Limb (tissue), 2 donors: ENCODE results near the gene LIPE.
A peak's percentile ranks its signal among the peaks of the same experiment; 100 is the strongest.
"Not testable (repeated sequence)": the region's sequence is repeated elsewhere in the genome, so short reads cannot be mapped to it uniquely, and the experiment has no call there.

ENCODE experiments used
- DNase-seq, 2 donors: peaks; one replicate each; pipeline ENCODE4 v3.0.0-alpha.2; 2016; ENCODE audit errors: extremely low spot score in 2 of 2

LIPE gene, protein sequence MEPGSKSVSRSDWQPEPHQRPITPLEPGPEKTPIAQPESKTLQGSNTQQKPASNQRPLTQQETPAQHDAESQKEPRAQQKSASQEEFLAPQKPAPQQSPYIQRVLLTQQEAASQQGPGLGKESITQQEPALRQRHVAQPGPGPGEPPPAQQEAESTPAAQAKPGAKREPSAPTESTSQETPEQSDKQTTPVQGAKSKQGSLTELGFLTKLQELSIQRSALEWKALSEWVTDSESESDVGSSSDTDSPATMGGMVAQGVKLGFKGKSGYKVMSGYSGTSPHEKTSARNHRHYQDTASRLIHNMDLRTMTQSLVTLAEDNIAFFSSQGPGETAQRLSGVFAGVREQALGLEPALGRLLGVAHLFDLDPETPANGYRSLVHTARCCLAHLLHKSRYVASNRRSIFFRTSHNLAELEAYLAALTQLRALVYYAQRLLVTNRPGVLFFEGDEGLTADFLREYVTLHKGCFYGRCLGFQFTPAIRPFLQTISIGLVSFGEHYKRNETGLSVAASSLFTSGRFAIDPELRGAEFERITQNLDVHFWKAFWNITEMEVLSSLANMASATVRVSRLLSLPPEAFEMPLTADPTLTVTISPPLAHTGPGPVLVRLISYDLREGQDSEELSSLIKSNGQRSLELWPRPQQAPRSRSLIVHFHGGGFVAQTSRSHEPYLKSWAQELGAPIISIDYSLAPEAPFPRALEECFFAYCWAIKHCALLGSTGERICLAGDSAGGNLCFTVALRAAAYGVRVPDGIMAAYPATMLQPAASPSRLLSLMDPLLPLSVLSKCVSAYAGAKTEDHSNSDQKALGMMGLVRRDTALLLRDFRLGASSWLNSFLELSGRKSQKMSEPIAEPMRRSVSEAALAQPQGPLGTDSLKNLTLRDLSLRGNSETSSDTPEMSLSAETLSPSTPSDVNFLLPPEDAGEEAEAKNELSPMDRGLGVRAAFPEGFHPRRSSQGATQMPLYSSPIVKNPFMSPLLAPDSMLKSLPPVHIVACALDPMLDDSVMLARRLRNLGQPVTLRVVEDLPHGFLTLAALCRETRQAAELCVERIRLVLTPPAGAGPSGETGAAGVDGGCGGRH

DNA sequence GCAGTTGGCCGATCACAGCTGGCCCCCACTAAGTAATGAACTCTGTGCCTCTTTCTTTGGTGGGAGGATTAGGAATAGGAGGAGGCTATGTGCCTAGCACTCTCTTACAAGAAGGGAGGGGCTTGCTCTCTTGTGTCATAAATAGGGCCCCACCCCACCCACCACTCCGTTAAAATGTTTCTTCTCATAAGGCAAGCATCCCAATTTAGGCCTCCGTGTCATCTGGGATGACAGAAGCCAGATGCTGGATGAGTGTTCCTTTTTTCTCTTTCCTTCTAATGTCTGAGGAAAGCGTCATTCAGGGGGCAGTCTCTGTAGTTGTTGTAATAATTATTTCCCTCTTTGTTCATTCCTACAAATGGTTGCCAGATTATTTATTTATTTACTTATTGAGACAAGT lies at the start of gene LIPE:
LIPE (minus strand) TSS at position 76 of the 400 bp plus-strand sequence. CDS start 239 bp downstream, outside the sequence.
- peak in 1 of 2 donors; percentile 15 for DNase-seq

DNA sequence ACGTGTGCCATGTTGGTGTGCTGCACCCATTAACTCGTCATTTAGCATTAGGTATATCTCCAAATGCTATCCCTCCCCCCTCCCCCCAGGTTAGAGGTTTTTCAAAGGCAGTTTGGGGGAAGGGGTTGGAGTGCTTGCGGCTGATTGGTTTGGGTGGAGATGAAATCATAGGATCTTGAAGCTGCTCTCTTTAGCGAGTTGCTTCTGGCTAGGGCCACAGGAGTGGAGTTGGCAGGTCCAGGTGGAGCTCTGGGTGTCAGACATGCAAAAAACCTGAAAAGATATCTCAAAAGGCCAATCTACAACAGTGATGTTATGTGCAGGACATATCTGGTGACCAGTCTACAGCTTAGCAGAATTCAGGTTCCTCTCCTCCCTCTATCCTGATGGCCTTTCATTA lies 48.2 kb upstream of the LIPE start:
- DNase-seq: no peak

DNA sequence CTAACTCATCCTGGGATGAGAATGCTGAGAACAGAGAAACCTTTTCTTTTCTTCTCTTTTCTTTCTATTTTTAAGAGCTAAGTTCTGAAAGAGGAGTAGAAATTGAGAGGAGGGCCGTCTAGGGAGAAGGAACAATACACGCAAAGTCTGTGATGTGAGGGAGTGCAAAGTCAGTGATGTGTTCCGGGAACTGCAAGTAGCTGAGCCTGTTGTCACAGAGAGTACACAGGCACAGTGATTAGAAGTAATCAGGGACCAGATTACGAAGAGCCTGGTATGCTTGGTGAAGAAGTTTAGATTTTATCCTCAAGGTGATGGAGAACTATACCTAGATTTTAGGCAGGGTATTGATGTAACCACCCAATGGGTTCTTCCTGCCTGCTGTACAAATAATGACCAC lies 47.6 kb upstream of the LIPE start:
- DNase-seq: no peak

DNA sequence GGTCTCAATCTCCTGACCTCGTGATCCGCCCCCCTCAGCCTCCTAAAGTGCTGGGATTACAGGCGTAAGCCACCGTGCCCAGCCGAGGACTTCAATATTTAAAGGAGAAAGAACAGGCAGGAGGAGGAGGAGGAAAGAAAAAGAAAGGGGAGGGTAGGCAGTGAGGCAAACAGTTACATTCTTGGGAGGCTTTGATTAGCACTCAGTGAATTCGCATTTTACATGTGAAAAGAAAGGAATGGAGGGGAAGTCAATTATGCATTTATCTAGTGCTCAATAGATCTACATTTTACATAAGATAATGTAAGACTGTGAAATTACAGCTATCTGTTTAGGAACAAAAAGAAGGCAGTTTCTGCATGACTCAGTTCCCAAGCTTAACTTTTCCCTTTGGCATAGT lies 46.5 kb upstream of the LIPE start:
- no peak for DNase-seq

DNA sequence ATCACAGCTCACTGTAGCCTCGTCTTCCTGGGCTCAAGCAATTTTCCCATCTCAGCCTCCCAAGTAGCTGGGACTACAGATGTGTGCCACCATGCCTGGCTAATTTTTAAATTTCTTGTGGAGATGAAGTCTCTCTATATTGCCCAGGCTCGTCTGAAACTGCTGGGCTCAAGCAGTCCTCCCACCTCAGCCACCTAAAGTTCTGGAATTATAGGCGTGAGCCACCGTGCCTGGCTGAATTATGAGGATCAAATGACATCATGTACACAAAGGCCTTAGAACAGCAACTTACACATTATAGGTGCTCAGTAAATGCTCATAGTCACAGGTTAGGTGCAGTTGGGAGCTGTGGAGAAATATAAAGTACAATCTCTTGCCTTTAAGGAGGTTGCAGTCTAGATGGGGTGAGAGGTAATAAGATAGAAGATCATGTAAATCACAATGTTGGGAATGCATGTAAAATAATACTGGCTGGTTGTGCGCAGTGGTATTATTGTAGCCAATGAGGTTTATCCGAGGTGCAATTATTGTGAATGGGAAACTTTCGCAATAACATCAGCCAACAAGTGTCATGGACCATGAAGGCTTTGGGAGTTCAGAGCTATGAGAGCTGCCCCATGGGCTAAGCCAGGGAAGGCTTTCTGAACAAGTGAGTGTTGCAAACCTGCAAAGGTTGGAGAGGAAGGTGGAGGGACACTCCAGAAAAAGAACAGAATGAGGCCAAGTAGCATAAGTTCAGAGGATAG lies 45.4 kb upstream of the LIPE start:
- DNase-seq: no peak

DNA sequence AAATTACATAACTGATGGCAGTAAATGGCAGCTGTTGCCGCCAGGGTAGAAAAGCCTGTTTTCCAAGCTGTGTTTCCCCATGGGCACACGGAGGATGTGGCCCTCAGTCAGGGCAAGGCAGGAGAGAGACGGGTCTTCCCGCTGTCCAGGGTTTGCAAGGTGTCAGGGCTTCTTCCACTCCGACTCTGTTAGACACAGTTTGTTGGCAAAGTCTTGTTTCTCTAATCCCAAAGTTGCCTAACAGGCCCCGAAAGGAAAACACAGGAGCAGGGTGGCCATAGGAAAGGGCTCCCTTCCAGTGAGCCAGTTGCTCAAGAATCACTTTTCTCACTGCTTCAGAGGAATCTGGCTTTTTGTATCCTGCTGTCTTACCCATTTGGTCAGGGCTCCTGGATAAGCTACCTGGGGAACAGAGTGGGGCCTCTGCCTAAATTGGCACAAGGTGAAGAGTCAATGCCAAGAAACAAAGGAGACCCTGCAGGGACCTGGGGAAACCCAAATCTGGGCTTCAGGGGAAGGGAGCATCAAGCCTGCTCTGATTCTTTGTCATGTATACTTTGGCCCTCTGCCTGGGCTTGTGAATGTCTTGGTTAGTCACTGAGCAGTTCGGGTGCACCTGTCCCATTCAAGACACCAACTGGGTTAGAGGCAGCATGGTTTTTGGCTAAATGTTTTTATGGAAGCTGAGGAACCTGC lies 44.5 kb upstream of the LIPE start:
- no peak for DNase-seq

DNA sequence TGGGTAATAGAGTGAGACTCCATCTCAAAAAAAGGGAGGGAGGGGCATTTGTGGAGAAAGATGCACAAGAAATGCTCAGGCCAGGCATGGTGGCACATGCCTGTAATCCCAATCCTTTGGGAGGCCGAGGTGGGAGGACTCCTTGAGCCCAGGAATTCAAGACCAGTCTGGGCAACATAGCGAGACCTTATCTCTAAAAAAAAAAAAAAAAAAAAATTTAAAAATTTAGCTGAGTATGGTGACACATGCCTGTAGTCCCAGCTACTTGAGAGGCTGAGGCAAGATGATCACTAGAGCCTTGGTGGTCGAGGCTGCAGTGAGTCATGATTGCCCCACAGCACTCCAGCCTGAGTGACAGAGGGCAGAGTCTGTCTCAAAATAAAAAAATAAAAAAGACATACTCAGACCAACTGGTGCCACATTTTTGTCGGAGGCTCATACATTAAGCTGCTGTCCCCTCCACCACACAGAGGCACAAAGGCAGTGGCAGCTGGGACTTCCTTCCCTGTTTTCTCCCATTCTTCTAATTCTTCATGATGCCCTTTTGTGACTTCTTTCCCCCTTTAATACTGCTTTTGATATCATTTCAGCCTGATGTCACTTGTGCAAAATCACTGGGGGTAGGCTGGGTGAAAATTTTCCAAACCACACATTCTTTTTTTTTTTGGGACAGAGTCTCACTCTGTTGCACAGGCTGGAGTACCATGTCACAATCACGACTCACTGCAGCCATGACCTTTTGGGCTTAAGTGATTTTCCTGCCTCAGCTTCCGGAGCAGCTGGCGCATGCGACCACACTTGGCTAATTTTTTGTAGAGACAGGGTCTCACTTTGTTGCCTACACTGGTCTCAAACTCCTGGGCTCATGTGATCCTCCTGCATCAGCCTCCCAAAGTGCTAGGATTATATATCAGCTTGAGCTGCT lies 42.4 kb upstream of the LIPE start:
- no peak for DNase-seq

DNA sequence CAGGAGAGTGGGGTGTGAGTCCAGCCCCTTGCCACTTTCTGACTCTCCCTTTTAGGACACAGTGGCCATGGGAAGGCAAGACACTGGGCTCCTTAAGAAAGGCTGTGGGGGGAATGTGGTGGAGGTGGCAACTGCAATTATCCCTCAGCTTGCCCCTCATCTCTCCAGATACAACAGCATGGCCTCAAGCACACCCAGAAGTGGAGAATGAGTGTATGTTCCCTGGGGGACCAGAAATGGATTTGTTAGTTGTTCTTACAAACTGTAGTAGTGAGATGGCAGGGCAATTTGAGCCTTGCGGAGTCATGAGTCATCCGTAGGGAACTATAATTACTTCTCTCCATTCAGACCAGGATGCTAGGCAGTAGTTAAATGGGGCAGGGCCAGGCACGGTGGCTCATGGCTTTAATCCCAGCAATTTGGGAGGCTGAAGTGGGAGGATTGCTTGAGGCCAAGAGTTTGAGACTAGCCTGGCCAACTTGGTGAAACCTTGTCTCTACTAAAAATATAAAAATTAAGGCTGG lies 41.1 kb upstream of the LIPE start:
- DNase-seq: no peak

DNA sequence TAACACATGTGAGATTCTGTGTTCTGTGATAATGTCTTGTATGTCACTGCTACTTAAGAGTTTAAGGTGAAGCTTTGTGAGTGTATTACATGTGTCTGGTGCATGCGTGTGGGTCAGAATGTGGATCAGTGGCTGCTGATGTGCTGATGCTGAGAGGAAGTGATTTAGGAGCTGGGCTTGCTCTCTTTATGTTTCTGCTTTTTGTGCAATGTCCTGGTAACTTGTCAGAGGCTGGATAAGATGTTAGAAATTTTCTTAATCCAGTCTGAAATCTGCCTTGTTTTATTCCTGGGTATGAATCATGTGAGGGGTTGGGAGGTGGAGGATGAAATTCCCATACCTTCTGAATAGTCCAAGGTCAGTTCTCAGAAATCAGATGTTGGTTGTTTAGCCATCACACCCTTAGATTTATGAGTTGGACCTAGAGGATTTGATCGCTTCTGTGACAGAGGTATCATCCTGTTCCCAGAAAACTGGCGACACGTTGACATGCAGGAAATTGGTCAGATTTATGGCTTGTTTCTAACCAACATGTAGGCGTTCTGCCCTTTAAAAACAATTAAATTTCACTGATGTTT lies 40.1 kb upstream of the LIPE start:
- DNase-seq: no peak

DNA sequence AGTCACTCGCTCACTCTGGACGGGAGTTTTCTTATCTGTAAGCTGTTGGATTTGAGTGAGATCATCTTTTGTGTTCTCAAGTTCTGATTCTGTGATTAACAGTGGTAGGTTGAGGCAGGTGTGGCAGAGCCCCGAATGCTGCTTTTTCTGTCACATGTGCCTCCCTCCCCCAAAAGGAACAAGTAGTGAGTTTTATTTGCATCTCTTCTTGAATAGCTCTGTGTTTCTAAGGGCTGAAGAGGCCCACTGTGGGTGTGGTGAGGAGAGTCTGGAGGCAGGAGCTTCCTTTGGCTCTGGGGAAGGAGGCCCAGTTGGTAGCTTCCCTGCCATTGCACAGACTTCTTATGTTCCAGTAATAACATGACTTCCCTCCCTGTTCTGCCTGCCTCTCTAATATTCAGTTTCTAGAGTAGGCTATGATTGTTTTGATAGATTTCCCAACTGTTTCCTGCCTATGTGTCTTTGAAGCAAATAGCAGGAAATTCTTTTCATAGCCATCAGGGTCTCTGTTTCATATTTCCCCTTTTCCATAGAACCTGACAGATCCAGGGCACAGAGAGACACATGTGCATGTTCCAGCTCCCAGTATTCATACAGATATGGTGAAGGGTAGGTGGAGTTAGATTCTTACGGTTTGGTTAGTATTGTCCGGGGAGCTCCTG lies 39.5 kb upstream of the LIPE start:
- DNase-seq: peak in 1 of 2 donors; percentile 23

DNA sequence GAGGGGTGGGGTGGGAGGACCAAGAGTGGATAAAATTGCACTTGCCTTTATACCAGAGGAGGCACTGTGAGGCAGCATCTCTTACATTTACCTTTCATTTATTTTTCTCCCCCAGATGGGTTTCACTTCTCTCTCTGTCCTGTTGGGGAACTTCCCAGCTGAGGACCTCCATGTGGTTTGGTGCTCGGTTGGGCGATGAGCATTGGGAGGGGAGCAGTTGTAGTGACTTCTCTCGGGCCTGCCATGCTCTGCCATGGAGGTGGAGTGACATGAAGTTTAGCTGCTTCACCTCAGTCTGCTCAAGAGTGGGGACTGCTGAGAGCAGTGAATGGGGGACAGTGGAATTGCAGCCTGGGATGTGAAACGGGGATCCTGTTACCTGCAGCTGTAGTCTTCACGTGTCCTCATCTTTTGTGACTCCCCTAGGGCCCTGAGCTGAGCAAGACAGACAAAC lies 38.7 kb upstream of the LIPE start:
- DNase-seq: no peak

DNA sequence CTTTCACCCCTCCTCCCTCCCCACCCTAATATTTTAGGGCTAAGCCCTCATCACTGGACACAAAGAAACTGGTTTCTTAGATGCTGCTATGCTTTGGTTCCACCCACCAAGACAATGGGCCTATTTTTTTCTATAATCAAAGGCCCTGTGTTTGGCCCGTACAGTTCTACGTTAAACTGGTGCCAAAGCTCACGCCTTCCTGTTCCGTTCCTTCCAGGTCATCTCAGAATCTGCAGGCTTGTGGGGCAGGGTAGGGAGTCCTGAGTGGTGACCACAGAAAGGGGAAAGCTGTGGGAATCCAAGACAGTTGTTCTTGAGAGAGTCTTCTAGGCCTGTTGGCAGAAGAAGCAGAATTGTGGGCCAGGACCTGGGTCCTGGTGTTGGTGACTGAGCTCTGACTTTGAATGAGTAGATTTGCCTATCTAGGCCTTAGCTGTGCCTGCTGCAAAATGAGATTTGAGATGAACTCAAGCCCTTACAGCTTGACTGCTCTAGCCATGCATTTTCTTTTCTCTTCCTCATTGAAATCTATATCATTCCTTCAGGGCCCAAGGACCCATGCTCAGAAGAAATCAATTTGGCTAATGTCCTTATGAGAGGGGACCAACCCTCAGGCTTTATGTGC lies 34.6 kb upstream of the LIPE start:
- DNase-seq: no peak

DNA sequence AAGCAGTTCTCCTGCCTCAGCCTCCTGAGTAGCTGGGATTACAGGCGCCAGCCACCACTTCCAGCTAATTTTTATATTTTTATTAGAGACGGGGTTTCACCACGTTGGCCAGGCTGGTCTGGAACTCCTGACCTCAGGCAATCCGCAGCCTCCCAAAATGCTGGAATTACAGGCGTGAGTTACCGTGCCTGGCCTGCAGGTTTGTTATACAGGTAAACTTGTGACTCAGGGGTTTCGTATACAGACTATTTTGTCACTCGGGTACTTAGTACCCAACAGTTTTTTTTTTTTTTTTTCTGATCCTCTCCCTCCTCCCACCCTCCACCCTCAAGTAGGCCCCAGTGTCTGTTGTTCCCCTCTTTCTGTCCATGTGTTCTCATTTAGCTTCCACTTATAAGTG lies 34.0 kb upstream of the LIPE start:
- not testable (repeated sequence) for DNase-seq

DNA sequence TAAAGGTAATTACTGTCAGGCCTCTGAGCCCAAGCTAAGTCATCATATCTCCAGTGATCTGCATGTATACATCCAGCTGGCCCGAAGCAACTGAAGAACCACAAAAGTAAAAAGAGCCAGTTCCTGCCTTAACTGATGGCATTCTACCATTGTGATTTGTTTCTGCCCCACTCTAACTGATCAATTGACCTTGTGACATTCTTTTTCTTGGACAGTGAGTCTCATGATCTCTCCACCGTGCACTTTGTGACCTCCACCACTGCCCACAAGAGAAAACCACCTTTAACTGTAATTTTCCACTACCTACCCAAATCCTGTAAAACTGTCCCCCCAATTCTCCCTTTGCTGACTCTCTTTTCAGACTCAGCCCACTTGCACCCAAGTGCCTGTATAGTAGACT lies 32.7 kb upstream of the LIPE start:
- no peak for DNase-seq

DNA sequence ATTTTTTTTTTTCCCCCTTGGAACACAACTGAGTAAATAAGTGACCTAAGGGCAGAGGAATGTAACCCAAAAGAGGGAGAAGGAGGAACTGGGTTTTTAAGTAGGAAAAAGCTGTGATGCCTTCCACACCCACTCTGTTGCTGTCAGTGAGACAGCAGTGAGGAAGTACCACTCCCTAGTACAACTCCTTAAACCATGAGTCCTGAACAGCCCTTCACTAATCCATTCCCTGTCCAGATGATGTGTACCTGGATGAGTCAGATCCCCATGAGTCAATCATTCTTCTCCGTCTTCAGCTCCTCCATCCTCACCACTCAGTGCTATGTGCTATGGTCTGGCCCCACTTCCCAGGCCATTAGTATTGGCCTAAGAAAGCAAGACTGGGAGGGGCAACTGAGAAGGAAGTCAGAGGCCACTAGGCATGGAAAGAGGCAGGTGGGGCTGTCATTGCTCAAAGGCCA lies 28.5 kb upstream of the LIPE start:
- no peak for DNase-seq

DNA sequence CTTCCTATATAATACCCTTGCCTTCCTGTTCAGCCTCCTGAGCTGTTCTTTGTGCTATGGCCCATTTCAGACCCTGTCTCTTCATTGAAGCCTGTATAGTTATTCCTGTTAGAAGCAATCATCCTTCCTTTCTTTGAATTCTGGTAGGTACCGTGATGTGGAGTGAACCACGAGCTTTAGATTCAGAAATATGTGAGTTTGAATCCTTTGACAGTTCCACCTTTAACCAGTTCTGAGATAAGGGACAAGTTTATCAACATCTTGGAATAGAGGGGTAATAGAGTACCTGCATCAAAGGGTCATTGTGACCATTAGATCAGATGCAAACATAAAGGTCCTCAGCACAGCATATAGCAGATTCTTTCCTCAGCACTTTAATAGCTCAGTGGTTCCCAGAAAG lies 27.9 kb upstream of the LIPE start:
- no peak for DNase-seq

DNA sequence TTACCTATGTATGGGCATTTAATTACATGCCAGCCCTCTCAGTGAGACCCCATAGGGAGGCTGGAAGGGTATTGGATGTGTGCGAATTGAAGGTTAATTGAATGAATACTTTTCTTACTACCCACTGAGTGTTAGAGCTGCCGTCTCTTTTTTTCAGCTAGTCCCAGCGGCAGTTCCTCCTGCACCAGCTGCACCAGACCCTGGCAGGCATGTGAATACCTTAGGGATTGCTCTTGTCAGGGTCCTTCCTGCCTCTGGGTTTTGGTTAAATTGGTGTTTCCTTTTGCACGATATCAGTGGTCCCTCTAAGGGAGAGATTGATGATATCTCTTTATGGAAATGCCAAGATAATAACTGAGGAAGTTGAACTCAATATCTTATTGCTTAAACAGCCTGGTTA lies 25.4 kb upstream of the LIPE start:
- DNase-seq: no peak
